HG03432 (cell line): ENCODE measurements around the gene PCK1.

ENCODE experiments used
- ATAC-seq: cut with Tn5 transposase; IDR thresholded peaks from one replicate; pipeline ENCODE4 v1.9.1; 2021; ENCODE audit warnings: mild to moderate bottlenecking, moderate library complexity; ENCODE audit not compliant: unreplicated experiment

Gene PCK1

DNA sequence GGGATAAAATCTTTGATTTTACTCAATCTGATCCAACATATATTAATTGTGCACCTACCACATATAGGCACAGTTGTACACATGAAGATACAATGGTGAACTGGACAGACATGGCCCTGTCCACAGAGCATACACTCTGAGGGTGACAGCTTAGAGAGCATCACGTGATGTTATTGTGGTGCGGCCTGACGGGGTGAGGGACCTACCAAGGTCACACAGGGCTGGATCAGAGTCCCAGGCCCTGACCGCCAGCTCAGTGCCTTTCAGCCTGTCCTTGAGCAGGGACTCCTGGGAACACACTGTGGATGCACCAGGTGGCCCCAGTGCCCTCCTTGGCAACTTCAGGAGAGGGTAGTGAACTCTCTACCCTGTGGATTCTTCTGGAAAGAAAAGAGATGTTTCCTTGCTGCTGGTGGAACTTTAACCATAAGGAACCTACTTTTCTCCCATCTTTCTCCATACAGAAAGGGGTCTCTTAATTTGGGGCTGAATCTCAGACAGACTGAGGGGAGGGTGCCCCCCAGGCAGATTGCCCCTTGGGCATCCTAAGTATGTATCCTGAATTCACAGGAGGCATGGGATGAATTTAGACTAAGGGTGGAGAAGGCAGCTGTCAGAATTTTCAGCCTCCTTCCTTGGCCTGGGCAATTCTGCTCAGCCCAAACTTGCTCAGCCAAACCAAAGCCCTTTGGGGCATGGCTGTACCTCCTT is 26.5 kb downstream of the PCK1 start:
- ATAC-seq = no peak

DNA sequence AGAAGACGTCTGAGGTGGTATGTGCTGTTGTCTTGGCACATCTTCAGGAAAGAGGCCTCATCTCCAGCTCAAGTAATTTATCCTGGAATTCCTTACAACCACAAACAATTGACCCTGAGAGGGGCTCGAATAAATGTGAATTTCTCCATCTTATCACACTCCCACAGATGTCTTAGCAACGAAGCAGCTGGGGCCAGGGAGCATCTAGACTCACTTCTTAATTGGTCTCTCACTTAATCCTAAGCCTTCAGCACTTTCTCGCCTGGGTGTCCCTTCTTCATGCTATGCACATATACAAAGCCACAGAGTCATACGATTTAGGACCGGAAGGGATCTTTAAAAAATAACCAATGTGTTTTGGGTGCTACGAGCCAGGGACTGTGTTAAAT is 27.1 kb downstream of the PCK1 start:
- no peak for ATAC-seq

DNA sequence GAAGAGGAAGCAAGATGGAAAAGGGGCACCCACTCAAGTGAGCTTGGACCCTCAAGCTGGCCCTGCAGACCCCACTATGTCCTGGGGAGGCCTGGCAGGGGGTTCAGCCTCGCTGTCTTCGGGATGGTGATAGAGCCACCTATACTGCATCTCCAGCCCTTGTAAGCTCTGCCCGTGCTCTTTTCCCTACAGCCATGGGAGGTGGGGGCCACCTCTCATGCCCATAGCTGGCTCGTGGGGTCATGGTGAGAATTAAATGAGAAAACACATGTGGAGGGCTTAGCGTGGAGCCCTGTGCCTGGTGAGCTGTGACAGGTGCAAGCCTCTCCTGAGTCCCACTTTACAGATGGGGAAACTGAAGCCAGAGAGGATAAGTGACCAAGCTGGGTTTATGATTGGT is 27.7 kb downstream of the PCK1 start:
- no peak for ATAC-seq

DNA sequence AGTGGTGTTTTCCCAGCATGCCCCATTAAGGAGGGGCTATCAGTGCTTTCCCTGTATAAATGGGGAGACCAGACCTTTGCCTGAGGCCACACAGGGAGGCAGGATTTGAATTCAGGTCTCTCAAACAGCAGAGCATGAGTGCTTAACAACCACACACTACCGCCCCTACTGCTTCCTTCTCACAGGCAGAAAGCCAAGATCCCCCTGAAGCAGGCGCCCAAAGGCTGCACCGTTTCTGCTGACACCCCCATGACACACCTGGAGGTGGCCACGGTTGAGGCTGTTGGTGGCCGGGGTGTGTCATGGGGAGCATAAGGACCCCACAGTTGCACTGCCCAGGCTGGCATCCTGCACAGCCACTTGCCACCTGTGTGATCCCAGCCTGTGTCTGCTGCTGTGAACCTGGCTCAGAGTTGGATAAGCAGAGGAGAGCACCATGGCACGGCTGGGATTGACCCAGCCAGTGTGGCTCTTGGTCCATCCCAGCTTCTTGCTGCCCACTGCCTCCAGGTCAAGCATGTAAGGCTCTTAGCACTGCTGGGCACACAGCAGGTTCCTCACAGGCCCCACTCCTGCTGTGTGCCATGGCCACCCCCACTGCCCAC is 28.3 kb downstream of the PCK1 start:
- no peak for ATAC-seq

GRCh38 chr20:57589728-57590484 is 29.0 kb downstream of the PCK1 start:
- ATAC-seq = no peak

- ATAC-seq = no peak
Measured at GRCh38 chr20:57590485-57591288, 29.8 kb downstream of the PCK1 start.

DNA sequence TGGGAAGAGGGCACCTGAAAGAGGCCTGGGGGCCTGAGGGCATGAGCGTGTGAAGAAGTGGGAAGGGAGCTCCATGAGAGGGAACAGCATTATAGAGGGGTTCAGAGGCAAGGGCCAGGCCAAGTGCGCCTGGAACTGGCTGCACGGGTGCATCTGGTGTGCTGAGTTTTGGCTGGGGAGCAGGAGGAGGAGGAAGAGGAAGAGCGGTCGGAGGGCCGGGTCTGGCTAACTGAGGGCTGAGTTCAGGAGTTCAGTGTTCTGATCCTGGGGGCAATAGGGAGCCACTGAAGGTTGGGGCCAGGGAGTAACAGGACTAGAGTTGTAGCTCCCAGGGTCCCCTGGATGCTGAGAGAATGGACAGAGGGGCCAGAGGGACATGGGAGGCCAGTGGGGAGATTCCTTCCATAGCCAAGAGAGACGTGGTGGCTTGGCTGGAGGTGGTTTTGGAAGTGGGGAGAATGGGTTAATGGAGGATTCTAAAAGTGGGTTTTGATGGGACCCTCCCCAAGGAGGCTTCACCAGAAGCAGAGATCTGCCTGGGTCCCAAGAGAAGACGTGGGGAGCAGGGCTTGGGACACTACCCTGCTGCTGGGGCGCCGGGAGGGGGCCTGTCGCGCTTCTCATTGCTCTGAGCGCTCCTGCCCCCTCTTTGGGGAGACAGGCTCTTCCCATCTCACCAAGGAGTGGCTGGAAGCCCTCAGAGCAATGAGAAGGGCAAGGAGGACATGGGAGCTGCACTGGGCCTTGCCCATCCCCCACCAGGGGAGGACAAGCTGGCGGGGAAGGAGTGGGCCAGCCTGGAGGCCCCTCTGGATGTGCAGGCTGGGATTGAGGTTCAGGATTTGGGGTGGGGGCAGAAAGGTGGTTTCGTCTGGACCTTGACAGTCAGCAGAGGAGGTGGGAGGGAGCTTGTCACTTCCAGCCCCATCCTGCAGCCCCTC is 30.6 kb downstream of the PCK1 start:
- ATAC-seq = no peak

GRCh38 chr20:57592263-57593092 is 31.6 kb downstream of the PCK1 start:
- no peak for ATAC-seq

DNA sequence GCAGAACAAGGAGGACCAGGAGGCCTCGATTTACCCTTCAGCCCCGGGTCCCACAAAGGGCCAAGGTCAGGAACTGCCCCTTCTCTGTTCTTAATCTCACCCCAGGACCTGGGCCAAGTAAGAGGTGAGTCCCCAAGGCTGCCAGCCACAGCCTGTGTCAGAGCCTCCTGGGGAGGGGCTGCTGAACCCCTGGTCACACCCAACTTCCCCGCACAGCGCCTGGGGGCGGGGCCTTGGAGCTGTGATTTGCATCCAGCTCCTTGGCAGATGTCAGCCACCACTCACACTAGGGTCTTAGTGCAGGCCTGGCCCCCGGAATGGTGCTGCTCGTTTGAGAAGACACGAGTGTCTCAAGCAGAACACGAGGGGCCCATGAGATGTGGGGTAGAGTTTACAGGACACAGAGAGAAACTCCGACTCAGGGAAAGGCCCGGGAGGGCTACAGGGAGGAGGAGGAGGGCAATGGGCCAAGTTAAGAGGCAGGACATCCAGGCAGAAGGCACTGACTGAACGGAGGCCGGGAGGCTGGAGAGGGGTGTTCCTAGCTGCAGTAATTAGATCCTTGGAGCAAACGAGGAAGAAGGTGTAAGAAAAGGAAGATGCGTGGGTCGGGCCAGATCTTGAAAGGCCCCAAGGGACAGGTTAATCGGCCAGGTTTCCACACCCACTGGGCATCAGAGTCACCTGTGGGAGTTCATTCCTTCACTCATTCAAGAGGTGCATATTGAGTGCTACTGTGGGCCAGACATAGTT is 32.4 kb downstream of the PCK1 start:
- ATAC-seq = no peak

DNA sequence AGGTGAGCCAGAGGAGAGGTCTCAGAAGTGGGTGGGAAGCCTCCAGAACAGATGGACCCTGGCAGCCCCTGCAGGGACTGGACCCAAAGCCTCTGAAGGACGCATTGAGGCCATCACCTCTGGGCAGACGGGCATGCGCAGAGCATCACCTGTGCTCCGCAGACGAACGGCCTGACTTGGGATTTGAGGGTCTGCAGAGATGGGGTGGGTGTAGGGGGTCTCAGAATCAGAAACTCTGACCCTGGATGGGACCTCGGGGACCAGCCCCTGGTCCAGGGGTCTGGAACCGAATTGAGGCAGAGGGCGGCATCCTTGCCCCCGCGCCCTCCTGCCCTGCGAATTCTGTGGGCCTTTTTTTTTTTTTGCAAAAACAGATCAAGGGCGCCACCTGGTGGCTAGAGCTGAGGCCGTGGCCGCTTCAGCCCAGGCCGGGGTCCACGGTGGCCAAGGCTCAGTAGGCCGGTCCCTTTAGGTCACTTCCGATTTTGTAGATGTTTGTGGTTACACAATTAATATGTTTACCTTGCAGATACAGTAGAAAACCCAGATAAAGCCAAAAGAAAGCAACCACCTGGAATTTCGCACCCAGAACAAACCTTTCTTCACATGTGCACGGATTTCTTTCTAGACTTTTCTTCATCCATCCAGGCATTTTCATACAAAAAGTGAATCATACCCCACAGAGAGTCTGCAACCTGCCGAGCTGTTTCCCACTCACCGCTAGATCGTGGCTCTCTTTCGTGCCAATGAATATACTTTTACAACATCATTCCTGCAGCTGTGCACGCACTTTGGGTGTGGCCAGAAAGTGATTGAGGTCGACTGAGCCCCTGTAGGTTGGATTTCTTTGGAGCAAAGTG is 33.4 kb downstream of the PCK1 start:
- no peak for ATAC-seq

DNA sequence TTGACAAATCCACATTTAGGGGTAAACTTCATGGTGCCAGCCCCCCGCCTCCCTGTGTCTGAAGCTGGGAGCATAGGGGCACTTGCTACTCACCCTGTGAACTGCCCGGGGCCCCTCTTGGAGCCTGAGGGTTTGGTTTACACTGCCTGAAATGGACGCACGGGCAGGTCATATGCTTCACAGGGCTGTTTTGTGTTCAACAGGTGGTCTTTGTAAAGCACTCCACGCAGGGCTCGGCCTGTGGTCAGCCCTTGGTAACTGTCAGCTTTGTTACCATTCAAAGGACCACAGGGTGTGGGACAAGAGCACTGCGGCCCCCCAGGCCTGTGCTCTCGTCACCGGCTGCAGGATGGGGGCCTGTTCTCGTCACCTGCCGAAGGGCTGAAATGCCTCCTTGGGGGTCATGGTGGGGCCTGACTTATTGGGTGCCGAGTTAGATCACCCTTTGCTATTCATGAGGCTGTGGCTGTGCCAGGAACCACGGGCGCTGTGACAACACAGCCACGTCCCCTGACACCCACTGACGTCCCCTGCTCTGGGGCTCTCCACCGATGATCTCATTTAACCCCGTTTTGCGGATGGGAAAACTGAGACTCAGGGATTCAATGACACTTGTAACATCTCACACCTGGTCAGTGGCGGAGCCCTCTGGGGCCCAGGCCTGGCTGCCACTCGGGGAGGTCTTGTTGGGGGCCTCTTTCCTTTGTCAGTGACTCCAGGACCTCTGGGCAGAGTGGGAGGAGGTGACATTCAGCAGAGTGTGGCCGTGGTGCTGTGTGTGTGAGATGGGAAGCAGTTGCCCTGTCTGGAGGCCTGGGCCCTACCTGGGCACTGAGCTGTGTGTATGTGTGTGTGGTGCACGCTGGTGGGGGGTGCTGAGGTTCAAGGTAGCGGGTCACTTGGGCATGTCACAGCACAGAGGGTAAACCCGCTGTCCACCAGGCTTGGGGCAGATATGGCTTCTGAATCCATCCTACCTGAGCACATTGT is 34.4 kb downstream of the PCK1 start:
- ATAC-seq = no peak

DNA sequence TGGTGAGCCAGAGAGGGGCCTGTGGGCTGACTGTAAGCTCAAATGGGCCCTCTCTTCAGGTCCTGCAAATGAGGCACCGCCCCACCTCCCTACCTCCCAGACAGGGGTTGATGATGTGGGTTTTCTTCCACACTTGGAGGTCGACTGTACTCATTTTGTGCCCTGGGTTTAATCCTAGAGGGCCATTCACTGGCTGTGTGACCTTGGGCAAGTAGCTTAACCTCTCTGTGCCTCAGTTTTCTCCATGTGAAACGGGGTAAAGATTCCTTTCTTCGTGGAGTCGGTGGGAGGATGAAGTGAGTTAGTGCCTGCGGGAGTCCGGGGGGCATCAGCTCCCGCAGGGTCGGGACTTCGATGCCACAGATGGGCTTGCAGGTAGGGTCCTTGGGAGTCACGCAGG is 35.4 kb downstream of the PCK1 start:
- ATAC-seq = no peak

DNA sequence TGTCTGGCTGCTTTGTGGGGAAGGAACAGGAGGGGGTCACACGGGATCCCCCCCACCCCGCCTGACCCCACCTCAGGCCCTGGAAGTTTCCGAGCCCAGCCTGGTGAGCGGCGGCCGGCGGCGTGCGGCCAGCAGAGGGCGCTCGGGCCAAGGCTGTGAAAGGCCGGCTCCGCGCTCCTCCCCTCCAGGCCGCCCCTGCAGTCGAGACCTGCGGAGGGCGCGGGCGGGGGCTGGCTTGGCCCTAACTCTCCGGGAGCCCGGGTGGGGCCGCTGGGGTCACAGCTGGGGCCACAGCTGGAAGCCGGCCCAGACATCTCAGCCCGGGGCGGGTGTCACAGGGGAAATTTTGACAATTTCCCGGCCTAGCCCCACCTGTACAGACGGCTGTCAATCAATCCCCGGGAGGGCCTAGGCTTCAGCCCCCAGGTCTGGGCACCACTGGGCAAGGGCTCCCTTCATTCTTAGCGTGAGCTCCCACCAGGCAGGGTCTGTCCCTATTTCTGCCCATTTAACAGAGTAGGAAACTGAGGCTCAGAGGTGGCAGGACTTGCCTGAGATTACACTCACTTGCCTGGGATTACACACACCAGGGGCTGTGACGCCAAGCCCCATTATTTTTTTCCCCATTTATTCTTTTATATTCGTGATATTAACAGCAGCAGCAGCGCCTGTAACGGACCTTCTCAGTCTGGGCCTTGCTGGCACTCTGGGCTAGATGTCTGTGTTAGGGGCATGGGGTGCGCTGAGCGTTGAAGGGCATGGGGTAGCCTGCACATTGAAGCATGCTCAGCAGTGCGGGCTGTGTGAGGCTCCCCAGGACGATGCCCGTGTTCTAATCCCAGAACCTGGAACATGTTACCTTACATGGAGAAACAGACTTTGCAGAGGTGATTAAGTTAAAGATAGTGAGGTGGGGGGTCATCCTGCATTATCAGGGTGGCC is 36.4 kb downstream of the PCK1 start:
- no peak for ATAC-seq

GRCh38 chr20:57598060-57598459 is 37.1 kb downstream of the PCK1 start:
- ATAC-seq = no peak

DNA sequence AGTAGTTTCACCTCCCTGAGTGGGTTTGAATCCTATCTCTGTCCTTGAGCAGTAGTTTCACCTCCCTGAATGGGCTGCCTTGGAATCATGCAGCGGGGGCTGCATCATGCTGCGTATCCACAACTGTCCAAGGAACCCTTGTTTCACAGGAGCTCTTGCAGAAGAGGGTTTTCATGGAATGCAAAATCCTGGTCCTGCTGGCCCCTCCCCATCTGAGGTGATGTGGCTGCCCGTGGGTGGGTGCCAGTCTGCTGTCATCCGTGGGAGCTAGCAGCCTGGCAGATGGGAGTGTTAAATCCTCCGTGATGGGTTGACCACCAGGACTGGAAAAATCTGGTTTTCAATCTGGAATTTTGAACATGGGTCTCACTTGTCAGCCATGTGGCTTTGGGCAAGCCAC is 37.6 kb downstream of the PCK1 start:
- ATAC-seq = no peak
